Fibroblast of pulmonary artery (primary cell): ENCODE data around the gene ELAPOR1.

ENCODE experiments used
- DNase-seq: peaks from one replicate; pipeline ENCODE4 v3.0.0-alpha.2; 2010; ENCODE audit warnings: low read depth
- H3K4me3 ChIP-seq: replicated peaks from 2 replicates; pipeline ENCODE4 v1.5.1; 2011; ENCODE audit warnings: low read depth, mild to moderate bottlenecking, control low read depth, low read length, moderate library complexity
- TF ChIP-seq, protein P1 (sequence below): IDR thresholded peaks from 2 replicates; pipeline ENCODE4 v1.5.1; 2011; ENCODE audit warnings: mild to moderate bottlenecking, control low read depth, low read length, inconsistent platforms; ENCODE audit errors: missing control alignments

Gene ELAPOR1

DNA sequence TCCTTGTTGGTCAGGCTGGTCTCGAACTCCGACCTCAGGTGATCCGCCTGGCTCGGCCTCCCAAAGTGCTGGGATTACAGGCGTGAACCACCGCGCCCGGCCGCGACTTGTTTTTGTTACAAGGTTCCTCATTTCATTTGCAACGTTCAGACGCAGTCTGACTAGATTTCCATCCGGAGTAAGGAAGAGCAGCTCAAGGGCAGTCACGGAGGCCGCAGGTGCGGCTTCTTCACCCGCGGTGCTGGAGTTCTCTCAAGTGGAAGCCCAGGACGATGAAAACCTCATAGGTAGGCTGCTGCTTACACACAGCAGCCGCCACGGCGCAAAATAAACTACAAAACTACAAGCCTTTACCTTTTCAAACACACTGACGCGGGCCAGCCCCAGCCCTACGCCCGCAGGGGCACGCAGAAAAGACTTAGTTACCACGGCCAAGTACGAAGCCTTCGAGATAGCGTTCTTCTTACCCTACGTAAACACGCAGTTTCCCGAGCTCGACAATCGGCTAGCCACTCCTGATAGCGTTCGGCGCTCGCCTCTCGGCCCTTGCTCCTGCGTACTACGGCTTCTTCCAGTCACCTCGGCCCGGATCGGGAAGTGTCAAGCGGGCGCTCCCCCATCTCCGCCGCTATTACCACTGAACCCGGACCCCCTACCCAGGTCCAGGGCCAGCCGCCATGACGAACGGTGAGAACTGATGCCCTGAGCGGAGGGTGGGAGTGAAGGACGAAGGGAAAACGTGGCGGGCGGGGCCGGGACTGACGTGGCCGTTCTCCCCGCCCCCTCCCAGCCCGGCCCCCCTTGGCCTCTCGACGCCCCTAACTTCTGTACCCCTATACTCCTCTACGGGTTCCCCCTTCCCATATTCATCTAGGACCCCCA lies 23.5 kb upstream of the ELAPOR1 start, which contains the start of gene TMEM167B:
Gene TMEM167B, plus strand, starts transcription at position 569 of the 882 bp plus-strand sequence. Its CDS starts 109 bp downstream, at position 678.
- peak; percentile 97 for DNase-seq
- TF ChIP-seq, protein P1, sequence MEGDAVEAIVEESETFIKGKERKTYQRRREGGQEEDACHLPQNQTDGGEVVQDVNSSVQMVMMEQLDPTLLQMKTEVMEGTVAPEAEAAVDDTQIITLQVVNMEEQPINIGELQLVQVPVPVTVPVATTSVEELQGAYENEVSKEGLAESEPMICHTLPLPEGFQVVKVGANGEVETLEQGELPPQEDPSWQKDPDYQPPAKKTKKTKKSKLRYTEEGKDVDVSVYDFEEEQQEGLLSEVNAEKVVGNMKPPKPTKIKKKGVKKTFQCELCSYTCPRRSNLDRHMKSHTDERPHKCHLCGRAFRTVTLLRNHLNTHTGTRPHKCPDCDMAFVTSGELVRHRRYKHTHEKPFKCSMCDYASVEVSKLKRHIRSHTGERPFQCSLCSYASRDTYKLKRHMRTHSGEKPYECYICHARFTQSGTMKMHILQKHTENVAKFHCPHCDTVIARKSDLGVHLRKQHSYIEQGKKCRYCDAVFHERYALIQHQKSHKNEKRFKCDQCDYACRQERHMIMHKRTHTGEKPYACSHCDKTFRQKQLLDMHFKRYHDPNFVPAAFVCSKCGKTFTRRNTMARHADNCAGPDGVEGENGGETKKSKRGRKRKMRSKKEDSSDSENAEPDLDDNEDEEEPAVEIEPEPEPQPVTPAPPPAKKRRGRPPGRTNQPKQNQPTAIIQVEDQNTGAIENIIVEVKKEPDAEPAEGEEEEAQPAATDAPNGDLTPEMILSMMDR, result no peak

GRCh38 chr1:109091078-109091838 lies 22.7 kb upstream of the ELAPOR1 start:
- H3K4me3 ChIP-seq, result peak overlapping the region; percentile 92
- DNase-seq, result peak; percentile 60
- TF ChIP-seq, protein P1, result no peak

More for the DNA sequence above, 23.5 kb upstream of the ELAPOR1 start, which contains the start of gene TMEM167B:
- peak within 1 kb of the TSS; percentile 92 for H3K4me3 ChIP-seq

DNA sequence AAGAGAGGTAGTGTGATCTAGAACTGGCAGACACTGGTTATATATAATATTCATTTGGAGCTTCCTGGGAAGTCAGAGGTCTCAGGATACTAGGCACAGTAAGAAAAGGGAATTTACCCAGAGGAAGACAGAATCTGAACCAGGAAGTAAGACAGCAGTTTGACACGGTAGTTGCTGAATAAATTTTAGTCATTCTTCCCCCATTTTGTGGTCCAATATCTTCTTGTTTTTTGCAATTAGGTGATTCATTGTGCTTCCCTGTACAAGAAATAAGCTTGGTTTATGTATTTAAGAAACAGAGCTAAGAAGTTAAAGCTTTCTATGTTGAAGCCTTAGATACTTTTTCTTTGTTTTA lies 22.1 kb upstream of the ELAPOR1 start:
- TF ChIP-seq, protein P1, result no peak
- peak overlapping the region; percentile 92 for H3K4me3 ChIP-seq
- DNase-seq, result no peak

DNA sequence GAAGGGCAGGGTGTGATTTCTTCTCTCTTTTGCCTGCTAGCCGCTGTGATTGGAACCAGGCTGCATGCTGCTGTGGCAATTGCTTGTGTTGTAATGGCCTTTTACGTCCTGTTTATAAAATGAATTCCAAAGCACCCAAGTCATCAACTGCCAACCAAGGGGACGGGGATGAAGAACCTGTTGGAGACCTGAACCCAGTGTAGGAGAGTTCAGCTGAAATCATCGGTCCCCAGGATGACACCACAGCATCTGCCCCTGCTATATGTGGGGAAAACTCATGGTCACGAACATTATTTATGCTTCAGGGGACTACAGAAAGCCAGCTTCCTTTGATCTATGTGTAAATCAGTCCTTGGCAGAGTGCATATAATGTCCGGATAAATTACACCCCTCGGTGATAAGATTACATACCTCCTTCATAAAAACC lies 19.5 kb upstream of the ELAPOR1 start:
- no peak for DNase-seq
- no peak overlapping the region for H3K4me3 ChIP-seq

GRCh38 chr1:109094871-109095270 lies 19.0 kb upstream of the ELAPOR1 start:
- no peak for DNase-seq
- no peak overlapping the region for H3K4me3 ChIP-seq
- TF ChIP-seq, protein P1, result no peak

More for the DNA sequence above, 19.5 kb upstream of the ELAPOR1 start:
- TF ChIP-seq, protein P1, result no peak

DNA sequence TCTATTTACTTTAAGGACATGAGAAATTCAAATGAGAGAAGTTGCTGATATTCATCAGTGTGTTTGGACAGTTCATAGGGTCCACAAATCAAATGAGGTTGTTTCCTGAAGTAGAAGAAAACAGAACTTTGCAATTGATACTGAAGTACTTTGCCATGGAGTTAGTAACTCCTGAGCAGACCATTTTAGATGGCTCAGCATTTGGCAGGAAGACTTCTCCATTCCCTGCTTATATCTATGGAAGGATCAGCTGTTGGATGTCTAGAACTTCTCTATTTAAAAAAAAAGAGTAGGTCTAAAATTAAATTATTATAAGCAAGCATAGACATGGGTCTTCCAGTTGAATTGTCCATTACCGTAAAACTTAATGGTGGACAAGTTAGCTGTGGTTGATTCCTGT lies 18.3 kb upstream of the ELAPOR1 start:
- TF ChIP-seq, protein P1, result no peak
- no peak overlapping the region for H3K4me3 ChIP-seq
- DNase-seq, result no peak
